Esophagus (tissue), 2 donors: ENCODE measurements around the gene TRAPPC8. TPM values are rescaled to one million over a fixed set of nuclear protein-coding genes. Genes with fewer than 3 reads are reported as not detected.
"Not testable (repeated sequence)": the region's sequence is repeated elsewhere in the genome, so short reads cannot be mapped to it uniquely, and the experiment has no call there.

Experiments
- H3K27ac ChIP-seq, 2 donors: one replicate each; pipeline ENCODE4 v1.5.1; 2013; ENCODE audit warnings: low read depth in 2 of 2, mild to moderate bottlenecking in 2 of 2, inconsistent platforms in 1 of 2, low read length in 1 of 2, moderate library complexity in 1 of 2
- H3K27me3 ChIP-seq, 2 donors: one replicate each; pipeline ENCODE4 v1.6.1; 2013; ENCODE audit warnings: low read length in 2 of 2, control low read depth in 1 of 2, mild to moderate bottlenecking in 1 of 2; ENCODE audit not compliant: insufficient read depth in 2 of 2, control insufficient read depth in 1 of 2
- H3K36me3 ChIP-seq, 2 donors: one replicate each; pipeline ENCODE4 v1.6.1; 2013; ENCODE audit warnings: low read length in 1 of 2; ENCODE audit not compliant: control insufficient read depth in 2 of 2, insufficient read depth in 2 of 2
- H3K4me1 ChIP-seq, 2 donors: one replicate each; pipeline ENCODE4 v1.6.1; 2013; ENCODE audit warnings: low read length in 1 of 2; ENCODE audit not compliant: control insufficient read depth in 2 of 2, insufficient read depth in 2 of 2
- H3K4me3 ChIP-seq, 2 donors: one replicate each; pipeline ENCODE4 v1.5.1; 2013; ENCODE audit warnings: low read length in 2 of 2, mild to moderate bottlenecking in 2 of 2, low read depth in 1 of 2, moderate library complexity in 1 of 2
- H3K9me3 ChIP-seq, 2 donors: one replicate each; pipeline ENCODE4 v1.6.1; 2013; ENCODE audit warnings: mild to moderate bottlenecking in 2 of 2, low read depth in 1 of 2, low read length in 1 of 2, moderate library complexity in 1 of 2; ENCODE audit not compliant: control insufficient read depth in 2 of 2, insufficient read depth in 1 of 2
- WGBS, 2 donors: extraction: QIAGEN DNeasy Blood & Tissue Kit; methylation state at CpG; one replicate each; pipeline ENCODE4 v1.1.7; 2013; 5-methylcytosine and 5-hydroxymethylcytosine counted together
- polyA plus RNA-seq, 2 donors: library from polyadenylated mRNA; stranded (reverse); fragments of 200-250 nt; gene quantifications; one replicate each; pipeline ENCODE4 v1.2.3, GENCODE V29; 2013
- donor health status: healthy with polysubstance abuse.
- donor health status: Bipolar disorder and iron deficiency.

The TRAPPC8 gene
- polyA plus RNA-seq, 2 donors: 16.3 to 20.9 TPM

DNA sequence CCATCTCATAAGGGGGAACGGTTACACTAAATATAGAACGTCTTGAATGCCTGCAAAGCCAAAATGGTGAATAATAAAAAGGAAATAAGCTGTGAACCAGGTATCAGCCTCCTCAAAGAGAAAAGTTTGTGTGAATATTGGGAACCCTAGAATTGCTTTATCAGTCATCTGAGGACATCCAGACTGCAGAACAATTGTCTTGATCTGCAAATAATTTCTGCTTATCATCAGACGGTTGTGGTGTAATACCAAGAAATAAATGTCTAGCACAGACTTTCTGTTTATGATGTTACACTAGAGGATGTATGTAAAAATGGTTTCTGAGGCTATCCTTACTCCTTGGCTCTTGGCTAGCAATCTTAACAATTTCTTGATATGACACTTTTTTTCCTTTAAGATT is 128.8 kb downstream of the TRAPPC8 start:
- no peak overlapping the region for H3K4me3 ChIP-seq
- 45 to 52% methylated on average over 3 of the region's 3 CpGs for WGBS, 2 donors
- no peak overlapping the region for H3K27ac ChIP-seq
- no peaks in the 10 kb centered on the region for H3K36me3 ChIP-seq
- no peaks in the 10 kb centered on the region for H3K9me3 ChIP-seq
- no peaks in the 10 kb centered on the region for H3K27me3 ChIP-seq
- no peaks in the 10 kb centered on the region for H3K4me1 ChIP-seq

DNA sequence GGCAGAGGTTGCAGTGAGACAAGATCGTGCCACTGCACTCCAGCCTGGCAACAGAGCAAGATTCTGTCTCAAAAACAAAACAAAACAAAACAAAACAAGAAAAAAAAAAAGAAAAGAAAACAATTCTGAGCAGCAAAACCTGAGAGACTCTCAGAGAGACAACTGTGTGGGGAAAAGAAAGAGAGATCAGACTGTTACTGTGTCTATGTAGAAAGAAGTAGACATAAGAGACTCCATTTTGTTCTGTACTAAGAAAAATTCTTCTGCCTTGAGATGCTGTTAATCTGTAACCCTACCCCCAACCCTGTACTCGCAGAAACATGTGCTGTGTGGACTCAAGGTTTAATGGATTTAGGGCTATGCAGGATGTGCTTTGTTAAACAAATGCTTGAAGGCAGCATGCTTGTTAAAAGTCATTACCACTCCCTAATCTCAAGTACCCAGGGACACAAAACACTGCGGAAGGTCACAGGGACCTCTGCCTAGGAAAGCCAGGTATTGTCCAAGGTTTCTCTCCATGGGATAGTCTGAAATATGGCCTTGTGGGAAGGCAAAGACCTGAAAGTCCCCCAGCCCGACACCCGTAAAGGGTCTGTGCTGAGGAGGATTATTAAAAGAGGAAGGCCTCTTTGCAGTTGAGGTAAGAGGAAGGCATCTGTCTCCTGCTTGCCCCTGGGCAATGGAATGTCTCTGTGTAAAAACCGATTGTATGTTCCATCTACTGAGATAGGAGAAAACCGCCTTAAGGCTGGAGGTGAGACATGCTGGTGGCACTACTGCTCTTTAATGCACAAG is 132.4 kb downstream of the TRAPPC8 start:
- H3K27me3 ChIP-seq, H3K4me3 ChIP-seq, H3K9me3 ChIP-seq, H3K27ac ChIP-seq, H3K4me1 ChIP-seq, H3K36me3 ChIP-seq: not testable (repeated sequence)
- WGBS, 2 donors: 58 to 64% methylated on average over 7 of the region's 7 CpGs

DNA sequence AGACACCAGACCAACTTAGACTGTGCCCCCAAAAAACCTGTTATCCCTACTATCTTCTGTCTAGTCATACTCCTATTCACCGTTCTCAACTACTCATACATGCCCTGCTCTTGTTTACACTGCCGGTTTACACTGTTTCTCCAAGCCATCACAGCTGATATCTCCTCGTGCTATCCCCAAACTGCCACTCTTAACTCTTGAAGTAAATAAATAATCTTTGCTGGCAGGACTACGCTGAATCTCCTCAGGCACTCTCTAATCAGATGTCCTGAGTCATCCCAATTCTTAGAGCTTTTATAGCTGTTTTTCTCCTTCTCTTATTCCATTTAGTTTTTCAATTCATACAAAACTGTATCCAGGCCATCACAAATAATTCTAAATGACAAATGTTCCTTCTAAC is 133.9 kb downstream of the TRAPPC8 start:
- not testable (repeated sequence) for H3K4me3 ChIP-seq, H3K27me3 ChIP-seq, H3K27ac ChIP-seq, H3K9me3 ChIP-seq, H3K36me3 ChIP-seq, H3K4me1 ChIP-seq
- WGBS, 2 donors: 47 to 61% methylated on average over 3 to 4 of the region's 4 CpGs

DNA sequence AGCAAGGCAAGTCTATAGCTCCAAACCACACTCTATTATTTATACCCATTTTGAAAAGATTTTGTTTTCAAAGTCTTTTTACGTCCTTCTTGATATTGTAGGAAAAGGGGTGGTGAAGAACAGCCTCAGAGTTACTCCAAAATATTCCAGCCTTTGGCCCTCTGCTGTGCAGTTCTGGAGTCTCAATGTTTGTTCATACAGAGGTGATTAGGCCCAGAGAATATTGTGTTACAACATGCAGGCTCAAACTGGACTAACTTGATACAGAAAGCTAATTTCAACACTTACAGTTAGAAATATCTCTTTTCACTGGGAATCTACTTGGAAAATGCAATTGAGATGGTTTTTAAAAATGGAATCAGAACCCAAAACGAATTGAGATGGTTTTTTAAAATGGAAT is 141.8 kb downstream of the TRAPPC8 start:
- Histone ChIP-seq H3K9me3 (no peaks in the 10 kb centered on the region), H3K27ac (no peak overlapping the region), H3K27me3 (no peaks in the 10 kb centered on the region), H3K4me1 (no peaks in the 10 kb centered on the region), H3K4me3 (no peak overlapping the region), H3K36me3 (no peaks in the 10 kb centered on the region)
- 52 to 60% methylated on average over 2 of the region's 2 CpGs for WGBS, 2 donors

DNA sequence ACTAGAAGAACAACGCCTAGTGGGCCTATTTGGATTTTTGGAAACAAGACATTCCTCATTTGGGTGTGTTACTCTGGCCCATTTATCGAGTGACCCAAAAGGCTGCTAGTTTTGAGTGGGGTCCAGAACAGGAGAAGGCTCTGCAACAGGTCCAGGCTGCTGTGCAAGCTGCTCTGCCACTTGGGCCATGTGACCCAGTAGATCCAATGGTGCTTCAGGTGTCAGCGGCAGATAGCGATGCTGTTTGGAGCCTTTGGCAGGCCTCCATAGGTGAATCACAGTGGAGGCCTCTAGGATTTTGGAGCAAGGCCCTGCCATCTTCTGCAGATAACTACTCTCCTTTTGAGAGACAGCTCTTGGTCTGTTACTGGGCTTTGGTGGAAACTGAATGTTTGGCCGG is 143.7 kb downstream of the TRAPPC8 start:
- 80 to 90% methylated on average over 5 of the region's 5 CpGs for WGBS, 2 donors
- H3K27ac ChIP-seq, H3K4me1 ChIP-seq, H3K9me3 ChIP-seq, H3K36me3 ChIP-seq, H3K27me3 ChIP-seq, H3K4me3 ChIP-seq: not testable (repeated sequence)

DNA sequence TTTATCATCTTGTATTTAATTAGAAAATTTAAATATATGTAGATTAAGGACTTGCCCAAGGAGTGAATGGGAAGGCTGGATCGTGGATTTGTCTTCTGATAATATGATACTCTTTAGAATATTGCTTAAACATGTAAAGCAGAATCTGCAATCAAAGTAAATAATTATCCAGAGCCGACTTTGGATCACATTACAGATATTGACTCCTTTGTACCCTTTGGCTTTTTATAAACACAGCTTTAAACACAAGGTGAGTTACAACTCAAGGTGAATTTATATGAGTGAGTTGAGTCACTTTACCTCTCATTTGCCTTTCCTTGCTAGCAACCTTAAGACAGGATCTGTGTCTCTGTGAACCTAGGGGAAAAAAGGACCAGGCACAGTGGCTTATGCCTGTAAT is 144.5 kb downstream of the TRAPPC8 start:
- no peak overlapping the region for H3K4me3 ChIP-seq
- no peak overlapping the region for H3K27ac ChIP-seq
- H3K9me3 ChIP-seq: no peaks in the 10 kb centered on the region
- H3K27me3 ChIP-seq: no peaks in the 10 kb centered on the region
- no peaks in the 10 kb centered on the region for H3K4me1 ChIP-seq
- WGBS, 2 donors: 54 to 79% methylated on average over 2 of the region's 2 CpGs
- no peaks in the 10 kb centered on the region for H3K36me3 ChIP-seq

DNA sequence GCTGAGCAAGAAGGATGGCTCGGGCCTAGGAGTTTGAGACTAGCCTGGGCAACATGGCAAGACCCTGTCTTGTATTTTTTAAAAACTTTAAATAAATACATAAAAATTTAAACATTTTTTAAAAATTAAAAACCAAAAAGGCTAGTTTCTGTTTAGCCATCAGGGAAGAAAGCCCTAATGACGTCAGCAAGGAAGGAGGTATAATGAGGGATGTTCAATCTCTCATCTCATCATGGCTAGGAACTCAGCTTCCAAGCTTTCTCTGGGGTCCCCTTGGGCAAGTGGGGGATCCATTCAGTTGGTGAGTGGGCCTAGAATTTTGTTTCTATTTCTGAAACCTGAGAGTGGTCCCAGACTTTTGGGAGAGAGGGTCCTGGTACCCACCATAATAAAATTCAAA is 147.2 kb downstream of the TRAPPC8 start:
- WGBS, 2 donors: 87 to 92% methylated on average over 2 of the region's 2 CpGs

DNA sequence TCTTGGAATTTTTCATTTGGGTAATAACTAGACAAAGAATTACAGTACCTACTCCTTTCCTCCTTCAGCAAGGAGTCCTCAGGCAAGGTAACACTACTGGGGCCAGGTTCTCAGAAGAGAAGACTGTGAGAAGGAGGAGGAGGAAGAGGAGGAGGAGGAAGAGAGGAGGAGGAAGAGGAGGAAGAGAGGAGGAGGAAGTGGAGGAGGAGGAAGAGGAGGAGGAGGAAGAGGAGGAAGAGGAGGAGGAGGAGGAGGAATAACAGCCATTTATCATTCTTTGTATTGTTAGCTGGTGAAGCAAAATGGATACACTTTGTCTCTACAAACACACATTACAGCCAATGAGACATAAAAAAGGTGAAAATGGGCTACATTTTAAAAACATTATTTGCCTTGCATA is 149.4 kb downstream of the TRAPPC8 start:
- no peak overlapping the region for H3K27ac ChIP-seq
- H3K27me3 ChIP-seq: no peaks in the 10 kb centered on the region
- H3K4me3 ChIP-seq: no peak overlapping the region
- H3K36me3 ChIP-seq: no peaks in the 10 kb centered on the region
- H3K4me1 ChIP-seq: no peaks in the 10 kb centered on the region
- H3K9me3 ChIP-seq: no peaks in the 10 kb centered on the region

More for the DNA sequence above, 147.2 kb downstream of the TRAPPC8 start:
- Histone ChIP-seq H3K4me3 (no peak overlapping the region), H3K4me1 (no peaks in the 10 kb centered on the region), H3K9me3 (no peaks in the 10 kb centered on the region), H3K27ac (no peak overlapping the region), H3K27me3 (no peaks in the 10 kb centered on the region), H3K36me3 (no peaks in the 10 kb centered on the region)

DNA sequence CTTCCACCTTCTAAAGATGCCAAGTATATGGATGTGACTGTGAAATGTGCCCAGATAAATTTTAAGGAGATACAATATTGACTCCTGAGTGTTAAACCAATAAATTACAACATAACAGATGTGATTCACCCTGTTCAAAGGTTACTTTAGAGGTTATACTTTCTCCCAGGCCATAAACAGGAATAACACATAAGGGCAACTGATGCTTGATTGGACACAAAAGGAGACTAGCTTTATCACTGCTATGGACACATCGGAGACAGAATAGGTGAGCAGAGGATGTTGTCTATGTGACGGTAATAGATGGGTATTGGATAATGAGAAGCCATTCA is 150.4 kb downstream of the TRAPPC8 start:
- H3K4me1 ChIP-seq: no peaks in the 10 kb centered on the region
- no peaks in the 10 kb centered on the region for H3K36me3 ChIP-seq
- H3K27me3 ChIP-seq: no peaks in the 10 kb centered on the region
- no peak overlapping the region for H3K27ac ChIP-seq
- H3K9me3 ChIP-seq: no peaks in the 10 kb centered on the region
- WGBS, 2 donors: 84 to 95% methylated on average over 2 of the region's 2 CpGs
- no peak overlapping the region for H3K4me3 ChIP-seq

DNA sequence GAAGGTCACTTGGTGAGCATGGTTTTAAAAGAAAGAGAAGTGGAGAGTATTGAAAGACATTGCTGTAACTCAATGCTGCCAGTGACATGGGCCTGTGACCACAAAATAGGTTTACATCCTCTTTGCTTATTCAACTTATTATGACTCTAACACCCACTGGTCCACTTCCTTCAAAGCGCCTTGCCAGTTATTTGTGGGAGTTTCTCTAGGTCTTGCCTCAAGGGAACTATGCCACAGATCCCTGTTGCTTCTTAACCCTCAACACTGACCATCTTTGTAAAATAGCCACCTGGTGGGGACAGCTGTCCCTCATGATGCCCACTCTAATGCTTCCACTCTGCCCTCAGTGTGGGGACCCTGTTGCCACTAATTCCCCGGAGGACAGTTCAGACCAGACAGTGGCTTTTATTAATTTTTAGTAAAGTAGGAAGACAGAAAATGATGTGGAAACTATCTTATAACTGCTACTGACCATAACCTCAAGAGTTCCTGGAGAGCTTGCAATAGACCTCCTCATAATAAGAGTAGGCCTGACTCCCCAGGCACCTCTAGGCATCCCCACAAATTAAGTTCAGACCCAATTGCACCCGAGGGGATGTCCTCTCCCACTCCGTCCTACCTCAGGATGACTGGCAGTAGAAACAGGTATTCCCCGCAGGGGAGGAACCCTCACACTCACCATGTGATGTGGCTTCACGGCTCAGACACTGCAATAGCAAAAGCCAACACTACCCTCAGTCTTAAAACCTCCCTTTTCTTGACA is 150.9 kb downstream of the TRAPPC8 start:
- Histone ChIP-seq H3K36me3 (no peaks in the 10 kb centered on the region), H3K27ac (no peak overlapping the region), H3K9me3 (no peaks in the 10 kb centered on the region), H3K27me3 (no peaks in the 10 kb centered on the region), H3K4me1 (no peaks in the 10 kb centered on the region), H3K4me3 (no peak overlapping the region)
- 83 to 85% methylated on average over 6 of the region's 6 CpGs for WGBS, 2 donors
